Mesodermal cell (in vitro differentiated cells): ENCODE results near the gene COL5A2.

Experiments
- H3K27ac ChIP-seq: 2 replicates; pipeline ENCODE4 v1.7.0; 2013; ENCODE audit warnings: mild to moderate bottlenecking, low read depth, low read length, moderate library complexity; ENCODE audit not compliant: severe bottlenecking
- H3K36me3 ChIP-seq: 2 replicates; pipeline ENCODE4 v1.7.1; 2013; ENCODE audit warnings: mild to moderate bottlenecking, low read length, moderate library complexity; ENCODE audit not compliant: control insufficient read depth, insufficient read depth
- H3K4me1 ChIP-seq: one replicate; pipeline ENCODE4 v1.7.1; 2013; ENCODE audit warnings: mild to moderate bottlenecking, low read length; ENCODE audit not compliant: insufficient read depth, control insufficient read depth, poor library complexity, severe bottlenecking
- H3K4me3 ChIP-seq: 2 replicates; pipeline ENCODE4 v1.7.0; 2013; ENCODE audit warnings: low read length, control low read depth, mild to moderate bottlenecking; ENCODE audit not compliant: insufficient read depth, poor library complexity, severe bottlenecking; ENCODE audit errors: extremely low read depth
- H3K9me3 ChIP-seq: 2 replicates; pipeline ENCODE4 v1.7.1; 2013; ENCODE audit warnings: mild to moderate bottlenecking, low read length, moderate library complexity; ENCODE audit not compliant: control insufficient read depth
- WGBS, 2 experiments: methylation state at CpG; one replicate each; pipeline ENCODE4 v1.1.5; 2013; ENCODE audit warnings: missing lambda C conversion rate in 2 of 2; ENCODE audit not compliant: insufficient coverage in 2 of 2; 5-methylcytosine and 5-hydroxymethylcytosine counted together

Gene COL5A2

GRCh38 chr2:189056200-189057106 lies 123.1 kb downstream of the COL5A2 start:
- Histone ChIP-seq H3K4me1 (no peaks in the 10 kb centered on the region), H3K27ac (no peak overlapping the region), H3K9me3 (no peaks in the 10 kb centered on the region), H3K4me3 (no peak overlapping the region), H3K36me3 (peaks cover 54% of the 10 kb centered on the region)
- 83 to 100% methylated on average over 2 of the region's 4 CpGs for WGBS, 2 experiments

- peaks cover 53% of the 10 kb centered on the region for H3K36me3 ChIP-seq
- 89 to 91% methylated on average over 4 to 6 of the region's 7 CpGs for WGBS, 2 experiments
- no peaks in the 10 kb centered on the region for H3K9me3 ChIP-seq
- H3K4me3 ChIP-seq: no peak overlapping the region
- no peaks in the 10 kb centered on the region for H3K4me1 ChIP-seq
- no peak overlapping the region for H3K27ac ChIP-seq
Observed at GRCh38 chr2:189050165-189050712, 129.3 kb downstream of the COL5A2 start.

GRCh38 chr2:189049709-189050164 lies 129.8 kb downstream of the COL5A2 start:
- H3K9me3 ChIP-seq: no peaks in the 10 kb centered on the region
- H3K36me3 ChIP-seq: peaks cover 50% of the 10 kb centered on the region
- no peak overlapping the region for H3K4me3 ChIP-seq
- H3K4me1 ChIP-seq: no peaks in the 10 kb centered on the region
- no peak overlapping the region for H3K27ac ChIP-seq
- WGBS, 2 experiments: 100% methylated on average over 1 of the region's 1 CpG; no CpG with 5 or more reads in 1 of the 2 experiments

GRCh38 chr2:189048189-189048588 lies 131.4 kb downstream of the COL5A2 start:
- peaks cover 48% of the 10 kb centered on the region for H3K36me3 ChIP-seq

GRCh38 chr2:189047171-189047888 lies 132.2 kb downstream of the COL5A2 start:
- Histone ChIP-seq H3K27ac (no peak overlapping the region), H3K9me3 (no peaks in the 10 kb centered on the region), H3K4me3 (no peak overlapping the region), H3K36me3 (peaks cover 50% of the 10 kb centered on the region), H3K4me1 (no peaks in the 10 kb centered on the region)
- WGBS, 2 experiments: no CpG with 5 or more reads among the region's 4 CpGs

More at GRCh38 chr2:189048189-189048588, 131.4 kb downstream of the COL5A2 start:
- no peak overlapping the region for H3K4me3 ChIP-seq
- no CpG with 5 or more reads among the region's 3 CpGs for WGBS, 2 experiments
- no peaks in the 10 kb centered on the region for H3K9me3 ChIP-seq
- no peaks in the 10 kb centered on the region for H3K4me1 ChIP-seq
- H3K27ac ChIP-seq: no peak overlapping the region

GRCh38 chr2:189046320-189046719 lies 133.2 kb downstream of the COL5A2 start:
- peaks cover 52% of the 10 kb centered on the region for H3K36me3 ChIP-seq
- no peaks in the 10 kb centered on the region for H3K9me3 ChIP-seq
- H3K4me1 ChIP-seq: no peaks in the 10 kb centered on the region
- no peak overlapping the region for H3K27ac ChIP-seq
- no CpG with 5 or more reads among the region's 2 CpGs for WGBS, 2 experiments
- no peak overlapping the region for H3K4me3 ChIP-seq

GRCh38 chr2:189045836-189046235 lies 133.7 kb downstream of the COL5A2 start:
- no peaks in the 10 kb centered on the region for H3K9me3 ChIP-seq
- no peak overlapping the region for H3K4me3 ChIP-seq
- H3K36me3 ChIP-seq: peaks cover 53% of the 10 kb centered on the region
- no peaks in the 10 kb centered on the region for H3K4me1 ChIP-seq
- H3K27ac ChIP-seq: no peak overlapping the region
- no CpG with 5 or more reads among the region's 3 CpGs for WGBS, 2 experiments

- no peak overlapping the region for H3K27ac ChIP-seq
- peaks cover 67% of the 10 kb centered on the region for H3K36me3 ChIP-seq
- no CpG with 5 or more reads among the region's 1 CpG for WGBS, 2 experiments
Observed at GRCh38 chr2:189037518-189037917, 142.0 kb downstream of the COL5A2 start.

GRCh38 chr2:189024901-189025618 lies 154.5 kb downstream of the COL5A2 start:
- Histone ChIP-seq H3K36me3 (no peaks in the 10 kb centered on the region), H3K27ac (no peak overlapping the region), H3K9me3 (no peaks in the 10 kb centered on the region), H3K4me1 (no peaks in the 10 kb centered on the region), H3K4me3 (no peak overlapping the region)
- 40 to 62% methylated on average over 1 of the region's 3 CpGs for WGBS, 2 experiments

More at GRCh38 chr2:189037518-189037917, 142.0 kb downstream of the COL5A2 start:
- Histone ChIP-seq H3K4me1 (no peaks in the 10 kb centered on the region), H3K4me3 (no peak overlapping the region), H3K9me3 (no peaks in the 10 kb centered on the region)

GRCh38 chr2:189022492-189022891 lies 157.1 kb downstream of the COL5A2 start:
- no peak overlapping the region for H3K27ac ChIP-seq
- H3K4me3 ChIP-seq: no peak overlapping the region

More at GRCh38 chr2:189022492-189022891, 157.1 kb downstream of the COL5A2 start:
- H3K4me1 ChIP-seq: no peaks in the 10 kb centered on the region
- 89 to 100% methylated on average over 1 of the region's 3 CpGs for WGBS, 2 experiments
- H3K36me3 ChIP-seq: no peaks in the 10 kb centered on the region
- no peaks in the 10 kb centered on the region for H3K9me3 ChIP-seq
